ENCODE measurements around the gene CNTN2. TPM values are rescaled to one million over a fixed set of nuclear protein-coding genes. Genes with fewer than 3 reads are reported as not detected.

The CNTN2 gene
- total and polyA plus RNA-seq, 2 of the 4 experiments (the other 2 are of a cell fraction) = not detected

- Histone ChIP-seq H3K18ac (ENCODE audit: low read depth, low read length) (no peak overlapping the region), H4K91ac (ENCODE audit: insufficient read depth, low read depth, low read length) (no peak overlapping the region), H3K9me1 (ENCODE audit: insufficient read depth, low read length) (no peaks in the 10 kb centered on the region), H3K27me3 (ENCODE audit: control insufficient read depth, insufficient read depth, low read length) (peaks cover 25% of the 10 kb centered on the region), H3K27ac (ENCODE audit: insufficient read depth, low read length) (no peak overlapping the region), H3K56ac (ENCODE audit: extremely low read depth, insufficient read depth, low read length) (no peak overlapping the region), H4K5ac (ENCODE audit: low read depth, low read length) (no peak overlapping the region), H3K36me3 (ENCODE audit: control insufficient read depth, insufficient read depth, low read length) (no peaks in the 10 kb centered on the region), H2AK5ac (ENCODE audit: low read depth, low read length) (no peak overlapping the region), H2BK15ac (ENCODE audit: low read depth, low read length) (no peak overlapping the region), H2BK120ac (ENCODE audit: low read depth, low read length) (no peak overlapping the region), H3K23ac (ENCODE audit: low read depth, low read length) (no peak overlapping the region), H3K4me2 (ENCODE audit: low read depth, low read length) (no peak overlapping the region), H3K9me3 (ENCODE audit: control insufficient read depth, insufficient read depth, low read length) (no peaks in the 10 kb centered on the region), H4K8ac (ENCODE audit: low read depth in 2 of 2, low read length in 2 of 2) (no peak overlapping the region), H3K9ac (ENCODE audit: low read depth, low read length) (no peak overlapping the region), H3K14ac (replicated peaks; ENCODE audit: low read depth, low read length) (no peak overlapping the region), H2AK9ac (replicated peaks; ENCODE audit: low read depth, low read length, poor library complexity) (no peak overlapping the region), H2BK5ac (ENCODE audit: low read depth, low read length, poor library complexity, severe bottlenecking) (no peak overlapping the region), H3K4me3 (ENCODE audit: insufficient read depth, low read depth, low read length) (no peak overlapping the region), H3K79me1 (ENCODE audit: low read depth in 1 of 2, low read length in 2 of 2) (no peaks in the 10 kb centered on the region), H3K4me1 (ENCODE audit: control insufficient read depth, insufficient read depth, low read length) (no peaks in the 10 kb centered on the region), H2AFZ (replicated peaks; ENCODE audit: low read length, poor library complexity) (no peak overlapping the region), H3K4ac (ENCODE audit: low read depth, low read length) (no peak overlapping the region), H4K20me1 (ENCODE audit: insufficient read depth, low read length) (no peaks in the 10 kb centered on the region), H2BK20ac (ENCODE audit: low read depth, low read length) (no peak overlapping the region)
- dilution Hi-C loops (cut with HindIII; ENCODE audit: low sequenced_read_pairs, unreplicated experiment) (no loop called here), intact Hi-C loops (cut with micrococcal nuclease) (no loop called here), in situ Hi-C loops (cut with MboI; ENCODE audit: low sequenced_read_pairs) (no loop called here)
- POLR2A ChIA-PET (ENCODE audit: unreplicated experiment) = no interaction called here
- BruUV-seq (replicated peaks) = no TSS peak
- no peak for ATAC-seq (ENCODE audit: low read depth)
- CTCF ChIA-PET = no interaction called here
- DNase-seq = no peak
- no peak for TF ChIP-seq BHLHE40 (IDR thresholded peaks at IDR 0.05; ENCODE audit: low read depth, low read length)
- no peak for TF ChIP-seq CHD1 (IDR thresholded peaks at IDR 0.05; ENCODE audit: low read depth, low read length)
- no peak for TF ChIP-seq CTCF (conservative IDR thresholded peaks at IDR 0.05; ENCODE audit: low read depth, low read length)
- TF ChIP-seq SMC3 (IDR thresholded peaks at IDR 0.05; ENCODE audit: low read depth, low read length) = no peak
- no peak for TF ChIP-seq FOS (IDR thresholded peaks at IDR 0.05; ENCODE audit: low read depth, low read length)
- TF ChIP-seq RCOR1 (IDR thresholded peaks at IDR 0.05; ENCODE audit: insufficient replicate concordance, low read length) = no peak
- TF ChIP-seq RAD21 (IDR thresholded peaks at IDR 0.05; ENCODE audit: low read length) = no peak
- TF ChIP-seq NFE2L2 (IDR thresholded peaks at IDR 0.05; ENCODE audit: low read depth, low read length) = no peak
- no peak for TF ChIP-seq MAZ (IDR thresholded peaks at IDR 0.05; ENCODE audit: borderline replicate concordance, low read depth, low read length)
- no peak for TF ChIP-seq ELK1 (IDR thresholded peaks at IDR 0.05; ENCODE audit: borderline replicate concordance, low read depth, low read length)
- TF ChIP-seq USF2 (IDR thresholded peaks at IDR 0.05; ENCODE audit: low read depth, low read length) = no peak
- TF ChIP-seq RFX5 (IDR thresholded peaks at IDR 0.05; ENCODE audit: low read depth, low read length) = no peak
- no peak for TF ChIP-seq CEBPB (IDR thresholded peaks at IDR 0.05; ENCODE audit: low read depth, low read length)
- TF ChIP-seq POLR2A (IDR thresholded peaks at IDR 0.05; ENCODE audit: low read depth, low read length) = no peak
- TF ChIP-seq MAFK (IDR thresholded peaks at IDR 0.05; ENCODE audit: low read depth, low read length) = no peak
- TF ChIP-seq MXI1 (IDR thresholded peaks at IDR 0.05; ENCODE audit: borderline replicate concordance, low read depth, low read length) = no peak
- WGBS, 2 experiments (ENCODE audit: extremely low coverage in 2 of 2, insufficient read length in 1 of 2) = 35% methylated on average over 6 of the region's 6 CpGs; no CpG with 5 or more reads in 1 of the 2 experiments
Measured at GRCh38 chr1:205038132-205038786, 4.8 kb upstream of the CNTN2 start.
